Fibroblast of peridontal ligament (primary cell): ENCODE data around the gene DRAP1.

Source experiments
- DNase-seq: peaks from one replicate; pipeline ENCODE4 v3.0.0-alpha.2; 2010; ENCODE audit errors: extremely low read depth

The DRAP1 gene, protein sequence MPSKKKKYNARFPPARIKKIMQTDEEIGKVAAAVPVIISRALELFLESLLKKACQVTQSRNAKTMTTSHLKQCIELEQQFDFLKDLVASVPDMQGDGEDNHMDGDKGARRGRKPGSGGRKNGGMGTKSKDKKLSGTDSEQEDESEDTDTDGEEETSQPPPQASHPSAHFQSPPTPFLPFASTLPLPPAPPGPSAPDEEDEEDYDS

DNA sequence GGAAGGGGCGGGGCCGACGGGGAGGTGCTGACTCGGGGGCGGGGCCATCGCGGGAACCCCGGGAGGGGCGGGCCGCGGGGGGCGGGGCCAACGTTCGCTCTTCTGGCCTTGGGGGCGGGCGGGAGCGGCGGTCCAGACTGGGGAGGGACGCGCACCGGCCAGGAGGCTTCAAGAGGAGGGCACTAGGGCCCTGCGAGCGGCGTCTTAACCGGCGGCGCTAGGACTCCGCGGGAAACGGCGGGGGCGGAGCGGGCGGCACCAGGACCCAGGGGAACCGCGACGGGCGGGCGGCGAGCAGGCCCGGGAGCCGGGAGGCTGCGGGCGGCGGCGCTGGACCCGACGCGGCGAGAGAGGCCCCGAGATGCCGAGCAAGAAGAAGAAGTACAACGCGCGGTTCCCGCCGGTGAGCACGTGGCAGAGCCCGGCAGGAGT lies at the start of gene DRAP1:
Gene DRAP1, plus strand, starts transcription at position 286 of the 432 bp plus-strand sequence. Its CDS starts 76 bp downstream, at position 362.
- DNase-seq: peak; percentile 96

DNA sequence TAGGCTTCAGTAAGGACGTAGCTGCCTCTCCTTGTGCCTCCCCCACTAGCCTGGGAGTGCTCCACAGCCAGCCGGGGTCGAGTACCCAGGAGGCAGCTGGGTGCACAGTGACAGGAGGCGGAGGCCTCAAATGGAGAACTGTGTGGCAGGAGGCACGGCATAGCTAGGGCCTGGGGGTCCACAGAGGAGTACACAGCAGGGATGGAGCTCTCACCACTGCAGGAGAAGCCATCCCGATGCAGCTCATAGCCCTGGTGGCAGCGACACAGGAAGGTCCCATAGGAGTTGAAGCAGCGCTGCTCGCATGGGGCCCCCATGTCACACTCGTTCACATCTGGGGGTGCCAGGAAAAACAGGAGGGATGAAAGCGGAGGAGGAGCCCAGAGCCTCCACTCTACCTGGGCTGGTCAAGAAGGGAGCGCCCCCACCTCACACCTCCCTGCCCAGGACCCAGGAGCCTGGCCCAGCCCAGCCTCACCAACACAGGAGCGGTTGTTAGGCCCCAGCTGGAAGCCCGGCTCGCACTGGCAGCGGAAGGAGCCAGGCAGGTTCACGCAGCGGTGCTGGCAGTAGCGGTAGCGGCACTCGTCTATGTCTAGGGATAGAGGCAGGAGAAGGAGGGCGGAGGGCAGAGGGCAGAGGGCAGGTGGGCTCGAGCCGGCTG lies 49.5 kb upstream of the DRAP1 start:
- no peak for DNase-seq

DNA sequence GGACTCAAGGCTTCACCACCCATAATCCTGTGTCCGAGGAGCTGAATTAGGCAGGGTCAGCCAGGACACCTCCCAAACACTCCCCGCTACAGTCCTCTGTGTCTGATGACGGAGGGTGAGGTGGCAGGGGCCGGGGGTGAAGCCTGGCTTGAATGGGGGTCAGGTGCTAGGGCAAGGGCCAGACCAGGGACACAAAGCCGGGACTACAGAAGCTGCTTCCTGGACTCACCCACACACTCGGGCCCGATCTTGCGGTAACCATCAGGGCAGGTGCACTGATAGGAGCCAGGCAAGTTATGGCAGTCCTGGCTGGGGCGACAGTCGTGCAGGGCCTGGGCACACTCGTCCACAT lies 48.9 kb upstream of the DRAP1 start:
- no peak for DNase-seq

DNA sequence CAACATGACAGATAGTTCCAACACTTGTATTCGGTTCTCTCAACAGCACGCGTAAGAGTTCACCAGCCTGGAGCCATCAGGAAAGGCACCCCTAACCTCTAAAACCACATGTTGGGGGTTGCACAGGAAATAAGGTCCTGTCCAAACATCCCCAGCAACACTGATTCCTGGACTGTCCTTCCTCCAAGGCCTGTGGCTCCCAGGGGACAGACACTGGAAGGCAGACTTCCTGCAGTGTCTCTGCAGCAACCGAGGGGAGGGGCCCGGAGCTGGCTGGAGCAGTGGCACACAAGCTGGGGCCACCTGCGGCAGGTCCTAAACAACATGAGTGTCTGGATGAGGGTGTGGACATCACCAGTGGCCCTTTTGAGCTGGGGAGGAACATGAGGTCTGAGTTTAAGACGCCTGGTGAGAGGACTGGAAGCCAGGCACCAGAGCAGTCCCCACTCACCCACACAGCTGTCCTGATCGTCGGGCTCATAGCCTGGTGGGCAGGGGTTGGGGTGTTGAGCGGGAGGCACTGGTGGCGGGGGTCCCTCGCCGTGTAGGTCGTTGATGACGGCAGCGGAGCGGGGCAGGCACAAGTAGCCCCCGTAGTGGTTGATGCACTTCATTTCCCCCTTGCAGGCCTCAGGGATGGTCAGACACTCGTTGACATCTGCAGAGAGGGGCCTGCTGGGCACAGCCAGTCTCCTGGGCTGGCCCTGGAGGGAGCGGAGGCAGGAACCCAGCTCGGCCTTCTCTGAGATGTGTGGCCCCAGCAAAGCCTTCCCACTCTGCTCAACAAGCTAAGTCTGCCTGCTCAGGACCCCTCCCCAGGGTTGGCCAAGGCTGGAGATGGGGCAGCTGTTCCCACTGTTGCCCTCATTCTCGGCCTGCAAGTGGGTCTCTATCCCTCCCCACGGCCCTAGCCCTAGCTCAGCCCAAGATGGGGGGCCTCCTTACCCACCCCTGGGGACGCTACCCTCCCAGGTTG lies 48.2 kb upstream of the DRAP1 start:
- no peak for DNase-seq

DNA sequence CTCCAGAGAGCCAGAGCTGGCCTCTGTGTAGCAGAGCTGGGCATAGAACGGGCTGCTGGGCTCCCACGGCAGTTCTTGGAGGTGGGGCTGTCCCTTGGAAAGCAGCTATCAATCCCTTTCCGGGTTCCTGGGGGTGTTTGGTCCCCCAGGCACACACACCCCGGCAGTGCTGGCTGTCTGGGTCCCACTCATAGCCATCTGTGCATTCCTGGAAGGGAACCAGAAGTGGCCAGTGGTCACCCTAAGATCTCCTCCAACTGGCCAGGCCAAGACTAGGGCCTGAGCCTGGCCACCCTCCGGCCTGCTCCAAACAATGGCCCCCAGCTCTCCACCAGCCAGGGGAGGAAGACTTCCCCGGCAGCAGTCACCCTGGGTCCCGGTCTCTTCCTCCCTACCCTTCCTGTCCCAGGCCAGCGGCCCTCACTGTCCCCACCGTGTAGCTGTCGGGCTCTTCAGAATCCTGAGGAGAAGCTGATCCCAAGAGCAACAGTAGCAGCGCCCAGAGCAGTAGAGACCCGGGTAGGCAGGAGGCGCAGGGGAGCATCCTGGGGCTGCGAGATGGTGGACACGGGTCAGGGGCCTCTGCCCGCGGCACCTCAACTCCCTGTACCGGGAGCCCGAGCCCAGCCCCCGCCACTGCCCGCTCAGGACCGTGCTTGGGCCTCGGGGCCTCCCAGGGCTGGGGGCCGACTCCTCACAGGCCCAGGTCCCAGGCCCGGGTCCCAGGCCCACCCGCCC lies 47.2 kb upstream of the DRAP1 start:
- DNase-seq: no peak

DNA sequence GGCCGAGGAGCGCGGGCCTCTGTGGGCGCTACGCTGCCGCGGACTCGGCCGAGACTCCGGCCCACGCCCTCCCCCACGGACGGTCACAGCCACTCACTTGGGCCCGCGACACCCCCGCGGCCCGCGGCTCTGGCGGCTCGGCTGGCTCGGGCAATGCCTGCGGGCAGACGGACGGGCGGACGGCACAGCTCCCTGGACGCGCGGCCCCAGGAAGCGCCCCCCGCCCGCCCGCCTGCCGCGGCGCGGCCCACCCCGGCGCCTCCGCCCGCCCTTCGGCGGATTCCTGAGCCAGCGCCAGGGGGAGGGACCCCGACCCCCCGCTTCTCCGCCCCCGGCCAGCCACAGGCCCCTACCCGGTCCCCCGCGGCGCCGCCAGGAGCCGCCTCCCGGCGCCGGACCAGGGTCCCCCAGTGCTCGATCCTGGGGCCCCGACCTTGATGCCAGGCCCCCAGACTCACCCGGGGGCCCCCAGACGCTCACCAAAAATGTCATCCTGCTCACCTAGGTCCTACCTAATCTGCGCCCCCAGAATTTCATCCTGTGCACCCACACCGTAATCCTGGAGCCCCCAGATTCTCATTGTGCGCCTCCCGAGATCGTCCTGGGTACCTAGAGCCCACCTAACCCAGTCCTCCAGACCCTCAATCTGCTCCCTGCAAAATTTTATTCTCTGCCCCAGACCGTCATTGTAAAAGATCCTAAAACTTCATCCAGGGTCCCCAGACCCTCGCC lies 46.5 kb upstream of the DRAP1 start, which contains the start of gene EFEMP2:
Gene EFEMP2, minus strand, starts transcription at position 215 of the 732 bp plus-strand sequence. CDS start 446 bp downstream, outside the sequence.
- DNase-seq: no peak

DNA sequence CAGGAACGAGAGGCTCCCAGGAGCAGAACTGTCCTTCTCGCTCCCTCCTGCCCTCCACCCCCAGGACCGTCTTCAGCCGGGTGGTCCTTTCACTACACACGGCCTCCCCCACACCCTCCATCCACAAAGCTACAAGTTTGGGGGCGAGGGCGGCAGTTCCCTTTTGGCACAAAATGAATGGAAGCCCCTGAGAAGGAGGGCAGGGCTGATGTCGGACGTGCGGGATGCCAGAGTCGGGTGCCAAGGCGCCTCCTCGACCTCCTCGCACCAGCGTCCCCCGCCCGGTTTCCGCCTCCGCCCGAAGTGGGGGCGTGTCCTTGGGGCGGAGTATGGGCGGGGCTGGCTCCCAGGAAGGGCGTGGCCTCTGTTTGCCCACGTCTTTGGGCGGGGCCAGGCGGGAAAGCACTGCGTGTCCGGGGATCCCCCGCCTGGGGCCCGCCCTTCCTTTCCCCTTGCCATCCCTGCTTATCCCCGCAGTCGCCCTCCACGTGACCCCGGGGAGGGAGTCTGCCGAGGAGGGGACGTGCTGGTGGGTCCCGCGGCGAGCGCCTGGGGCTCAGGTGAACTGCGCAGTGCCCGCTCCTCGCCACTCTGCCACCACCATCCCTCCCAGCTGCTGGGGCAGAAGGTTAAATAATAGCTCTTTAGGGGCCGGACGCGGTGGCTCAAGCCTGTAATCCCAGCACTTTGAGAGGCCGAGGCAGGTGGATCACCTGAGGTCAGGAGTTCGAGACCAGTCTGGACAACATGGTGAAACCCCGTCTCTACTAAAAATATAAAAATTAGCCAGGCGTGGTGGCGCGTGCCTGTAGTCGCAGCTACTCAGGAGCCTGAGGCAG lies 45.7 kb upstream of the DRAP1 start:
- peak; percentile 86 for DNase-seq

- no peak for DNase-seq
These were observed 39.6 kb upstream of the DRAP1 start, which contains the start of gene CTSW for GRCh38 chr11:65879617-65880016. TSS of gene CTSW (plus strand) at chr11:65879837. CDS start at chr11:65879855, 18 bp downstream.

DNA sequence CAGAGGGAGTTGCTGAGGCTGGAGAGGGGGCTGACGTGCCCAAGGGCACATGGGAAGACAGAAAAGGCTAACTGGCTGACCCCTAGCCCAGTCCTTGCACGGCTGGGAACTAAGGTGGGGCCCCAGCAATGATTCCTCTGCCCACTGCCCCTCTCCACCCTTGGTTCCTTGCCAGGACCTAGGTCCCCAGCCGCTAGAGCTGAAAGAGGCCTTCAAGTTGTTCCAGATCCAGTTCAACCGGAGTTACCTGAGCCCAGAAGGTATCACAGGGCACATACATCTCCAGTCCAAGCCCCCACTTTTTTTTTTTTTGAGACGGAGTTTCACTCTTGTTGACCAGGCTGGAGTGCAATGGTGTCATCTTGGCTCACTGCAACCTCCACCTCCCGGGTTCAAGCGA lies 39.2 kb upstream of the DRAP1 start:
- DNase-seq: no peak

DNA sequence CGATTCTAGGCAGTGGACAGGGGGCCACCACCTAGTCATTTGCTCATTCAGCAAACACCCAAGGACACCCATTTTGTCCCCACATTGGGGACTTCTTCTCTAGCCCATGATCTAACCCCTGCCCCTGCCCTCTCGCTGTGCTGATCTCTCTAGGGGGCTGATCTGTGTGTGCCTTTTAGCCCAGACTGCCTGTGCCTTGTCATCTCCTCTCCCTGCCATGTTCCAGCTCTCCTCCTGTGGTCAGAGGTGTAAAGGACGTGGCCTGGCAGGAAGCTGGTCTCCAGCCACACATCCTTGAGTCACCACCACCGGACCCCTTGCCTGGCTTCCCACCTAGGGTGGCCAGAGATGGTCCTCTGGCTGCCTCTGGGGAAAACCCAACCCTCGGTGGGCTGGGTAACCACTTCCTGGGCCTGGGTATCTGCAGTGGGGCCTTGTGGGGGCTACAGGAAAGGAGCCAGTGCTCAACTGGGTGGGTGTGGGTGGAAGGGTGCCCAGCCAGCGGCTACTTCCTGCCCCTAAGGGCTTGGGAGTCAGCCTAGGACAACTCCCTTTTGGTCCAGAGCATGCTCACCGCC lies 38.3 kb upstream of the DRAP1 start:
- DNase-seq: no peak

- DNase-seq: no peak
These were observed 36.8 kb upstream of the DRAP1 start for GRCh38 chr11:65882120-65883057.

DNA sequence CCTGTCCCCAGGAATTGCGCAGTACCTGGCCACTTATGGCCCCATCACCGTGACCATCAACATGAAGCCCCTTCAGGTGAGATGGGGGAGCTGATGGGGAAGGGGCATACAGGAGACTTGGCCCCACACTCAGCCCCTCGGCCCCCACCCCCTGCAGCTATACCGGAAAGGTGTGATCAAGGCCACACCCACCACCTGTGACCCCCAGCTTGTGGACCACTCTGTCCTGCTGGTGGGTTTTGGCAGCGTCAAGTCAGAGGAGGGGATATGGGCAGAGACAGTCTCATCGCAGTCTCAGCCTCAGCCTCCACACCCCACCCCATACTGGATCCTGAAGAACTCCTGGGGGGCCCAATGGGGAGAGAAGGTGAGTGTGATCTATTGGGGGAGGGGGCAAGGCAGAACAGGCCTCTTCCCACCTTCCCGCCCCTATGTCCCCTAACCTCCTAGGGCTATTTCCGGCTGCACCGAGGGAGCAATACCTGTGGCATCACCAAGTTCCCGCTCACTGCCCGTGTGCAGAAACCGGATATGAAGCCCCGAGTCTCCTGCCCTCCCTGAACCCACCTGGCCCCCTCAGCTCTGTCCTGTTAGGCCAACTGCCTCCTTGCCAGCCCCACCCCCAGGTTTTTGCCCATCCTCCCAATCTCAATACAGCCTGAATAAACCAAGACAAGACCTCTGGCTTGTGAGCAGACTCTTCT lies 36.0 kb upstream of the DRAP1 start:
- DNase-seq: no peak

- DNase-seq: no peak
These were observed 35.2 kb upstream of the DRAP1 start for GRCh38 chr11:65883786-65884715.

DNA sequence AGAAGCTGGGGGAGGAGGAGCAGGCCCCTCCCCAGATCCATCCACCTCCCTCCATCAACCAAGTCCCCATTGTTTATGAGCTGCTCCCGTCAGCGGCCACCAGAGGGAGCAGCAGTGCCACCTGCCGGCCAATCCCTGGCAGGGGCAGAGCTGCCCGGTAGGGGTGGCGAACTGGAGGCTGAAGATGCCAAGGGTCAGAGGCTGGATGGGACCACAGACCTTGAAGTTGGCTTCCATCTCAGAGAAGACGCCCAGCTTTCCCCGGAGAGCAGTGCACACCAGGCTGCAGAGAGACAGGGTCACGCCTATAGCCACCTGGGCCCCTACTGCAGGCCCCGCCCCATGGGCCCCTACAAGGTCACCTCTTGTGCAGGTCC lies 34.5 kb upstream of the DRAP1 start:
- DNase-seq: peak; percentile 66

GRCh38 chr11:65885231-65885630 lies 34.0 kb upstream of the DRAP1 start:
- DNase-seq: no peak

GRCh38 chr11:65885808-65886536 lies 33.3 kb upstream of the DRAP1 start:
- no peak for DNase-seq
